ENCODE results near the gene HECW1.

- TF ChIP-seq TAF1 (IDR thresholded peaks at IDR 0.05; ENCODE audit: low read depth, low read length) (no peak), POLR2A (IDR thresholded peaks at IDR 0.05; ENCODE audit: low read depth, low read length) (no peak), POLR2AphosphoS5 (IDR thresholded peaks at IDR 0.05; ENCODE audit: low read depth, low read length) (no peak), POU2F2 (IDR thresholded peaks at IDR 0.05; ENCODE audit: low read depth, low read length) (no peak)
Observed at GRCh38 chr7:43546231-43546630, 433.8 kb downstream of the HECW1 start.

Measured in GM12891 (cell line).